Measurements from ENCODE around the gene SPC24. TPM values are rescaled to one million over a fixed set of nuclear protein-coding genes. Genes with fewer than 3 reads are reported as not detected.

The SPC24 gene
- total and polyA plus RNA-seq, 2 of the 4 experiments (the other 2 are of a cell fraction) = 12.2 to 97.5 TPM

DNA sequence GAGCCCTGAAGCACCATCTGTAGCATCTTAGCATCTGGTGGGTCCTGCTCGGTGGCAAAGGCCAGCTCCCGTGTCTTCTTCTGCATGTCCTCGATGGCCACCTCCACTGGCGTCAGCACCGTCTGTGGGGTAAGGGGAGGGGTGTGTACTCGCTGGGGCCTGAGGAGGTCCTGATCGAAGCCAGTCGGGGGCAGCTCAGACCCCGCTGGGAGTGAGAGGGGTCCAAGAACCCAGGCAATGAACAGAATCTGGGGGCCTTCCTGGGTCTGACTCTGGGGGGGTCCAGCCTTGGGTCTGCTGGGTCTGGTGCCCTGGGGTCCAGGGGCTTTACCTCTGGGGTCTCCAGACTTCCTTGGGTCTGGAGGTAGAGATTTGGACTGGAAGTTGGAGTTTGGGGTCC lies 45.3 kb upstream of the SPC24 start:
- ATAC-seq (ENCODE audit: low read depth) (no peak), DNase-seq (no peak)
- intact Hi-C loops (cut with micrococcal nuclease) = no loop called here
- POLR2A ChIA-PET (ENCODE audit: unreplicated experiment) = no interaction called here
- Histone ChIP-seq H2BK20ac (ENCODE audit: low read depth, low read length) (no peak overlapping the region), H3K18ac (ENCODE audit: low read depth, low read length) (no peak overlapping the region), H3K27ac (ENCODE audit: insufficient read depth, low read length) (no peak overlapping the region), H3K4me2 (ENCODE audit: low read depth, low read length) (no peak overlapping the region), H4K8ac (ENCODE audit: low read depth in 2 of 2, low read length in 2 of 2) (no peak overlapping the region), H3K4me1 (ENCODE audit: control insufficient read depth, insufficient read depth, low read length) (peaks cover 15% of the 10 kb centered on the region), H2BK5ac (ENCODE audit: low read depth, low read length, poor library complexity, severe bottlenecking) (no peak overlapping the region), H2AFZ (replicated peaks; ENCODE audit: low read length, poor library complexity) (no peak overlapping the region), H3K14ac (replicated peaks; ENCODE audit: low read depth, low read length) (no peak overlapping the region), H3K4ac (ENCODE audit: low read depth, low read length) (no peak overlapping the region), H4K91ac (ENCODE audit: insufficient read depth, low read depth, low read length) (no peak overlapping the region), H3K9me3 (ENCODE audit: control insufficient read depth, insufficient read depth, low read length) (no peaks in the 10 kb centered on the region), H2BK15ac (ENCODE audit: low read depth, low read length) (no peak overlapping the region), H3K79me1 (ENCODE audit: low read depth in 1 of 2, low read length in 2 of 2) (peaks cover 20 to 35% of the 10 kb centered on the region in 2 experiments), H2BK120ac (ENCODE audit: low read depth, low read length) (no peak overlapping the region), H3K9me1 (ENCODE audit: insufficient read depth, low read length) (peaks cover 11% of the 10 kb centered on the region), H4K5ac (ENCODE audit: low read depth, low read length) (no peak overlapping the region), H2AK9ac (replicated peaks; ENCODE audit: low read depth, low read length, poor library complexity) (peak overlapping the region; percentile 28), H3K27me3 (ENCODE audit: control insufficient read depth, insufficient read depth, low read length) (no peaks in the 10 kb centered on the region), H3K36me3 (ENCODE audit: control insufficient read depth, insufficient read depth, low read length) (peaks cover 7% of the 10 kb centered on the region; the same call in 1 of the 2 replicates), H3K4me3 (ENCODE audit: insufficient read depth, low read depth, low read length) (no peak overlapping the region), H4K20me1 (ENCODE audit: insufficient read depth, low read length) (no peaks in the 10 kb centered on the region), H3K56ac (ENCODE audit: extremely low read depth, insufficient read depth, low read length) (no peak overlapping the region), H3K9ac (ENCODE audit: low read depth, low read length) (no peak overlapping the region), H2AK5ac (ENCODE audit: low read depth, low read length) (peak overlapping the region; percentile 38), H3K23ac (ENCODE audit: low read depth, low read length) (no peak overlapping the region)
- no peak for TF ChIP-seq NFE2L2 (IDR thresholded peaks at IDR 0.05; ENCODE audit: low read depth, low read length)
- no peak for TF ChIP-seq BHLHE40 (IDR thresholded peaks at IDR 0.05; ENCODE audit: low read depth, low read length)
- TF ChIP-seq RCOR1 (IDR thresholded peaks at IDR 0.05; ENCODE audit: insufficient replicate concordance, low read length) = no peak
- no peak for TF ChIP-seq MAFK (IDR thresholded peaks at IDR 0.05; ENCODE audit: low read depth, low read length)
- dilution Hi-C loops (cut with HindIII; ENCODE audit: low sequenced_read_pairs, unreplicated experiment) = no loop called here
- no CpG with 5 or more reads among the region's 9 CpGs for WGBS, 2 experiments (ENCODE audit: extremely low coverage in 2 of 2, insufficient read length in 1 of 2)
- in situ Hi-C loops (cut with MboI; ENCODE audit: low sequenced_read_pairs) = loop anchor here (5.0 to 10.0 kb wide), 3 partner anchors 69 to 264 kb away; no protein-coding TSS in a partner anchor
- no TSS peak for BruUV-seq (replicated peaks)
- CTCF ChIA-PET = no interaction called here
